ENCODE measurements around the gene HILPDA. TPM values are rescaled to one million over a fixed set of nuclear protein-coding genes. Genes with fewer than 3 reads are reported as not detected.
"Not testable (repeated sequence)": the region's sequence is repeated elsewhere in the genome, so short reads cannot be mapped to it uniquely, and the experiment has no call there.

Gene HILPDA
- total RNA-seq, 2 donors from 2014 or later, result 26.5 to 37.9 TPM

DNA sequence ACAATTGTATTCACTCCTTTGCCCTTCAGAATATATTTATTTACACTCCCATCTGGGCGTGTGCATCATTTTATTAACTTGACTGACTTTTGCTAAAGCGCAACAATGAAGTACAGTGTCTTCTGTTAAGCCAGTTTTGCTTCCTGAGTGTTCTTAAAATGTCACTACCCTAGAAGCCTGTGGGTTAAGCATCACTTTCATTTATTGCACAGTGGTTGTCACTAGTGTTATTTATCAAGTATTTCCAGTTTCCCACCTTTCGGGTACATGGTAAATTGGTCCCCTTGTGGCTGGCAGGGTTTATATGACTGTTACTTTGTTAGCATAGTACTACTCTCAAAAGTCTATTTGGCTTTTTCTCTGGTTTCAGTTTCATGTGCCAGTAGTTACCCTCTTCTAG, 3.3 kb downstream of the HILPDA start:
- no peak overlapping the region for H3K9ac ChIP-seq (ENCODE audit: extremely low read depth, low read length, poor library complexity, severe bottlenecking)
- WGBS, 2 experiments (ENCODE audit: insufficient coverage in 1 of 2, insufficient read length in 1 of 2), result 90 to 94% methylated on average over 3 of the region's 3 CpGs
- no peak overlapping the region for H3K4me3 ChIP-seq (ENCODE audit: low read length)
- no peak overlapping the region for H3K27ac ChIP-seq (ENCODE audit: low read depth, low read length)
- TF ChIP-seq, protein P1, sequence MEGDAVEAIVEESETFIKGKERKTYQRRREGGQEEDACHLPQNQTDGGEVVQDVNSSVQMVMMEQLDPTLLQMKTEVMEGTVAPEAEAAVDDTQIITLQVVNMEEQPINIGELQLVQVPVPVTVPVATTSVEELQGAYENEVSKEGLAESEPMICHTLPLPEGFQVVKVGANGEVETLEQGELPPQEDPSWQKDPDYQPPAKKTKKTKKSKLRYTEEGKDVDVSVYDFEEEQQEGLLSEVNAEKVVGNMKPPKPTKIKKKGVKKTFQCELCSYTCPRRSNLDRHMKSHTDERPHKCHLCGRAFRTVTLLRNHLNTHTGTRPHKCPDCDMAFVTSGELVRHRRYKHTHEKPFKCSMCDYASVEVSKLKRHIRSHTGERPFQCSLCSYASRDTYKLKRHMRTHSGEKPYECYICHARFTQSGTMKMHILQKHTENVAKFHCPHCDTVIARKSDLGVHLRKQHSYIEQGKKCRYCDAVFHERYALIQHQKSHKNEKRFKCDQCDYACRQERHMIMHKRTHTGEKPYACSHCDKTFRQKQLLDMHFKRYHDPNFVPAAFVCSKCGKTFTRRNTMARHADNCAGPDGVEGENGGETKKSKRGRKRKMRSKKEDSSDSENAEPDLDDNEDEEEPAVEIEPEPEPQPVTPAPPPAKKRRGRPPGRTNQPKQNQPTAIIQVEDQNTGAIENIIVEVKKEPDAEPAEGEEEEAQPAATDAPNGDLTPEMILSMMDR (conservative IDR thresholded peaks at IDR 0.05), result no peak
- Mint-ChIP-seq H3K4me1 (peaks cover 19% of the 10 kb centered on the region), H3K36me3 (ENCODE audit: low read depth) (peaks cover 25% of the 10 kb centered on the region), H3K4me3 (no peak overlapping the region), H3K27ac (no peak overlapping the region), H3K9me3 (peaks cover 13% of the 10 kb centered on the region), H3K27me3 (ENCODE audit: insufficient read depth) (no peaks in the 10 kb centered on the region)
- peaks cover 8% of the 10 kb centered on the region for H3K4me1 ChIP-seq (ENCODE audit: control insufficient read depth, insufficient read depth, low read length)
- no peaks in the 10 kb centered on the region for H3K27me3 ChIP-seq (ENCODE audit: control insufficient read depth, insufficient read depth, low read length, poor library complexity, severe bottlenecking)
- DNase-seq, result no peak
- peaks cover 10% of the 10 kb centered on the region for H3K36me3 ChIP-seq (ENCODE audit: control insufficient read depth, insufficient read depth, low read length)
- H3K9me3 ChIP-seq (ENCODE audit: control insufficient read depth, low read length), result peaks cover 10% of the 10 kb centered on the region

DNA sequence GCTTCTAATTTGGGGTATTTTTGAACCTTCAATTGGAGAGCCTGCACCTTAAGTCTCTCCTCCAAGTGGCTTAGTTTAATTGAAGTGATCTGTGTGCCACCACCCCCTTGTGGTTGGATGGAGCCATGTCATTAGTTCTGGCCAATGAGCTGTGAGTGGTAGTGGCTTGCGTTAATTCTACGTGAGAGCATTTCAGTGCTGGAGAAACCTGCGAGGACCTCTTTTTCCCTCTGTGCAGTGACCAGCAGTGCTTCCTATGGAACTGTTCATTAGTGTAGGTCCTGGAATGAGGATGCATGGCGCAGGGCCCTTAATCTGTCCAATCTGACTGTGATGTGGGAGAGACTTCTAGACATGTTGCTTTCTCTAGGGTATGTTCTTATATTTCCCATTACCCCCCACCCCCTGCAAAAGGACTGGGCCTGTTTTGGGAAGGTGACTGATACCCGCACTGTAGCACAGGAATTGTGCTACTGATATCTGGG, 3.8 kb downstream of the HILPDA start:
- 53 to 72% methylated on average over 4 to 5 of the region's 5 CpGs for WGBS, 2 experiments (ENCODE audit: insufficient coverage in 1 of 2, insufficient read length in 1 of 2)

DNA sequence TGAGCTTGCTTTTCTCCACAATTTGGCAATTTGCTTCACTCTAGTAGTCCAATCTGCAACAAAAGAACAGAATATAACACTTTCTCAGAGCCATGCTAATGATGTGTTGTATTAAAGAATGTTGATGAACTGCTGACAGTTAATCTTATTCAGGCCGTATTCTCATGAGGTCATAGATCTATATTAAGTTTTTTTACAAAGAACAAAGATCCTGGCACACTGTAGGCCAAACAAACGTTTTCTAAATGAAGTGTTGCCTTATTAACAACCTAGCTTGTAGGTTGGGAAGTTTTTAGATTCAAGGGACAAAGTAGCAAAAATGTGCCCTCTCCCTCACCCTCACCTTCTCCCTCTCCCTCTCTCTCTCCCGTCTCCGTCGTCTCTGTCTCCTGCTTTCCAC, 6.8 kb downstream of the HILPDA start:
- Mint-ChIP-seq H3K4me1 (peaks cover 12% of the 10 kb centered on the region), H3K36me3 (ENCODE audit: low read depth) (peaks cover 28% of the 10 kb centered on the region), H3K4me3 (no peak overlapping the region), H3K27ac (no peak overlapping the region), H3K9me3 (peaks cover 14% of the 10 kb centered on the region), H3K27me3 (ENCODE audit: insufficient read depth) (no peaks in the 10 kb centered on the region)
- Histone ChIP-seq H3K27me3 (ENCODE audit: control insufficient read depth, insufficient read depth, low read length, poor library complexity, severe bottlenecking) (no peaks in the 10 kb centered on the region), H3K4me3 (ENCODE audit: low read length) (no peak overlapping the region), H3K9me3 (ENCODE audit: control insufficient read depth, low read length) (peaks cover 10% of the 10 kb centered on the region), H3K9ac (ENCODE audit: extremely low read depth, low read length, poor library complexity, severe bottlenecking) (no peak overlapping the region), H3K36me3 (ENCODE audit: control insufficient read depth, insufficient read depth, low read length) (peaks cover 7% of the 10 kb centered on the region), H3K4me1 (ENCODE audit: control insufficient read depth, insufficient read depth, low read length) (no peaks in the 10 kb centered on the region), H3K27ac (ENCODE audit: low read depth, low read length) (no peak overlapping the region)
- 89 to 95% methylated on average over 5 of the region's 5 CpGs for WGBS, 2 experiments (ENCODE audit: insufficient coverage in 1 of 2, insufficient read length in 1 of 2)
- DNase-seq, result no peak
- TF ChIP-seq, protein P1 (conservative IDR thresholded peaks at IDR 0.05), result no peak

More for the DNA sequence above, 3.8 kb downstream of the HILPDA start:
- no peaks in the 10 kb centered on the region for H3K27me3 Mint-ChIP-seq (ENCODE audit: insufficient read depth)
- no peaks in the 10 kb centered on the region for H3K27me3 ChIP-seq (ENCODE audit: control insufficient read depth, insufficient read depth, low read length, poor library complexity, severe bottlenecking)
- H3K4me1 Mint-ChIP-seq, result peaks cover 15% of the 10 kb centered on the region
- peaks cover 29% of the 10 kb centered on the region for H3K36me3 Mint-ChIP-seq (ENCODE audit: low read depth)
- no peak overlapping the region for H3K27ac Mint-ChIP-seq
- no peak overlapping the region for H3K4me3 Mint-ChIP-seq
- peak; percentile 88 for DNase-seq
- peaks cover 10% of the 10 kb centered on the region for H3K9me3 ChIP-seq (ENCODE audit: control insufficient read depth, low read length)
- H3K36me3 ChIP-seq (ENCODE audit: control insufficient read depth, insufficient read depth, low read length), result peaks cover 12% of the 10 kb centered on the region
- peaks cover 4% of the 10 kb centered on the region for H3K4me1 ChIP-seq (ENCODE audit: control insufficient read depth, insufficient read depth, low read length)
- H3K4me3 ChIP-seq (ENCODE audit: low read length), result no peak overlapping the region
- H3K9me3 Mint-ChIP-seq, result peaks cover 14% of the 10 kb centered on the region
- no peak overlapping the region for H3K9ac ChIP-seq (ENCODE audit: extremely low read depth, low read length, poor library complexity, severe bottlenecking)
- TF ChIP-seq, protein P1 (conservative IDR thresholded peaks at IDR 0.05), result peak; percentile 89
- H3K27ac ChIP-seq (ENCODE audit: low read depth, low read length), result no peak overlapping the region

DNA sequence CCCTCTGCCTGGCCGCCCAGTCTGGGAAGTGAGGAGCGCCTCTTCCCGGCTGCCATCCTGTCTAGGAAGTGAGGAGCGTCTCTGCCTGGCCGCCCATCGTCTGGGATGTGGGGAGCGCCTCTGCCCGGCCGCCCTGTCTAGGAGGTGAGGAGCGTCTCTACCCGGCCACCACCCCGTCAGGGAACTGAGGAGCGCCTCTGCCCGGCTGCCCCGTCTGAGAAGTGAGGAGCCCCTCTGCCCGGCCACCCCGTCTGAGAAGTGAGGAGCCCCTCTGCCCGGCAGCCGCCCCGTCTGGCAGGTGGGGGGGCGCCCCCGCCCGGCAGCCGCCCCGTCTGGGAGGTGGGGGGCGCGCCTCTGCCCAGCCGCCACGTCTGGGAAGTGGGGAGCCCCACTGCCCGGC, 7.7 kb downstream of the HILPDA start:
- H3K4me1 Mint-ChIP-seq; H3K36me3 ChIP-seq (ENCODE audit: control insufficient read depth, insufficient read depth, low read length); H3K27me3 Mint-ChIP-seq (ENCODE audit: insufficient read depth); H3K4me3 ChIP-seq (ENCODE audit: low read length); H3K27me3 ChIP-seq (ENCODE audit: control insufficient read depth, insufficient read depth, low read length, poor library complexity, severe bottlenecking); H3K4me3 Mint-ChIP-seq; H3K9ac ChIP-seq (ENCODE audit: extremely low read depth, low read length, poor library complexity, severe bottlenecking); DNase-seq; H3K27ac ChIP-seq (ENCODE audit: low read depth, low read length); H3K27ac Mint-ChIP-seq; H3K4me1 ChIP-seq (ENCODE audit: control insufficient read depth, insufficient read depth, low read length): not testable (repeated sequence)
- peaks cover 10% of the 10 kb centered on the region for H3K9me3 ChIP-seq (ENCODE audit: control insufficient read depth, low read length)
- peaks cover 14% of the 10 kb centered on the region for H3K9me3 Mint-ChIP-seq
- 96% methylated on average over 30 of the region's 30 CpGs; no CpG with 5 or more reads in 1 of the 2 experiments for WGBS, 2 experiments (ENCODE audit: insufficient coverage in 1 of 2, insufficient read length in 1 of 2)
- peaks cover 22% of the 10 kb centered on the region for H3K36me3 Mint-ChIP-seq (ENCODE audit: low read depth)

DNA sequence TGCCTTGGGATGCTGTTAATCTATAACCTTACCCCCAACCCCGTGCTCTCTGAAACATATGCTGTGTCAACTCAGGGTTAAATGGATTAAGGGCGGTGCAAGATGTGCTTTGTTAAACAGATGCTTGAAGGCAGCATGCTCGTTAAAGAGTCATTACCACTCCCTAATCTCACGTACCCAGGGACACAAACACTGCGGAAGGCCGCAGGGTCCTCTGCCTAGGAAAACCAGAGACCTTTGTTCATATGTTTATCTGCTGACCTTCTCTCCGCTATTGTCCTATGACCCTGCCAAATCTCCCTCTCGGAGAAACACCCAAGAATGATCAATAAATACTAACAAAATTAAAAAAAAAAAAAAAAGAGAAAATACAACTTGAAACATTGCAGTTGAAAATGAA, 8.3 kb downstream of the HILPDA start:
- not testable (repeated sequence) for H3K27ac ChIP-seq (ENCODE audit: low read depth, low read length); H3K27ac Mint-ChIP-seq; H3K4me3 ChIP-seq (ENCODE audit: low read length); H3K4me1 ChIP-seq (ENCODE audit: control insufficient read depth, insufficient read depth, low read length); H3K9ac ChIP-seq (ENCODE audit: extremely low read depth, low read length, poor library complexity, severe bottlenecking); H3K4me1 Mint-ChIP-seq; H3K36me3 ChIP-seq (ENCODE audit: control insufficient read depth, insufficient read depth, low read length); H3K27me3 Mint-ChIP-seq (ENCODE audit: insufficient read depth); H3K4me3 Mint-ChIP-seq; H3K27me3 ChIP-seq (ENCODE audit: control insufficient read depth, insufficient read depth, low read length, poor library complexity, severe bottlenecking); DNase-seq
- peaks cover 14% of the 10 kb centered on the region for H3K9me3 Mint-ChIP-seq
- WGBS, 2 experiments (ENCODE audit: insufficient coverage in 1 of 2, insufficient read length in 1 of 2), result 93 to 100% methylated on average over 2 to 7 of the region's 8 CpGs
- peaks cover 10% of the 10 kb centered on the region for H3K9me3 ChIP-seq (ENCODE audit: control insufficient read depth, low read length)
- H3K36me3 Mint-ChIP-seq (ENCODE audit: low read depth), result peaks cover 22% of the 10 kb centered on the region
